ENCODE results near the gene TXNRD1.

The TXNRD1 gene

GRCh38 chr12:104294927-104295668 lies 79.5 kb downstream of the TXNRD1 start:
- TF ChIP-seq, protein P1, sequence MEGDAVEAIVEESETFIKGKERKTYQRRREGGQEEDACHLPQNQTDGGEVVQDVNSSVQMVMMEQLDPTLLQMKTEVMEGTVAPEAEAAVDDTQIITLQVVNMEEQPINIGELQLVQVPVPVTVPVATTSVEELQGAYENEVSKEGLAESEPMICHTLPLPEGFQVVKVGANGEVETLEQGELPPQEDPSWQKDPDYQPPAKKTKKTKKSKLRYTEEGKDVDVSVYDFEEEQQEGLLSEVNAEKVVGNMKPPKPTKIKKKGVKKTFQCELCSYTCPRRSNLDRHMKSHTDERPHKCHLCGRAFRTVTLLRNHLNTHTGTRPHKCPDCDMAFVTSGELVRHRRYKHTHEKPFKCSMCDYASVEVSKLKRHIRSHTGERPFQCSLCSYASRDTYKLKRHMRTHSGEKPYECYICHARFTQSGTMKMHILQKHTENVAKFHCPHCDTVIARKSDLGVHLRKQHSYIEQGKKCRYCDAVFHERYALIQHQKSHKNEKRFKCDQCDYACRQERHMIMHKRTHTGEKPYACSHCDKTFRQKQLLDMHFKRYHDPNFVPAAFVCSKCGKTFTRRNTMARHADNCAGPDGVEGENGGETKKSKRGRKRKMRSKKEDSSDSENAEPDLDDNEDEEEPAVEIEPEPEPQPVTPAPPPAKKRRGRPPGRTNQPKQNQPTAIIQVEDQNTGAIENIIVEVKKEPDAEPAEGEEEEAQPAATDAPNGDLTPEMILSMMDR (IDR thresholded peaks at IDR 0.05; ENCODE audit: insufficient read depth, low read length): no peak
- TF ChIP-seq GABPA (IDR thresholded peaks at IDR 0.05; ENCODE audit: low read depth): no peak
- no peak; the same call in 1 of the 2 replicates for TF ChIP-seq SPI1 (IDR thresholded peaks at IDR 0.05; ENCODE audit: borderline replicate concordance, low read depth)
- TF ChIP-seq POLR2AphosphoS5 (IDR thresholded peaks at IDR 0.05; ENCODE audit: low read depth): no peak
- TF ChIP-seq, protein P2, sequence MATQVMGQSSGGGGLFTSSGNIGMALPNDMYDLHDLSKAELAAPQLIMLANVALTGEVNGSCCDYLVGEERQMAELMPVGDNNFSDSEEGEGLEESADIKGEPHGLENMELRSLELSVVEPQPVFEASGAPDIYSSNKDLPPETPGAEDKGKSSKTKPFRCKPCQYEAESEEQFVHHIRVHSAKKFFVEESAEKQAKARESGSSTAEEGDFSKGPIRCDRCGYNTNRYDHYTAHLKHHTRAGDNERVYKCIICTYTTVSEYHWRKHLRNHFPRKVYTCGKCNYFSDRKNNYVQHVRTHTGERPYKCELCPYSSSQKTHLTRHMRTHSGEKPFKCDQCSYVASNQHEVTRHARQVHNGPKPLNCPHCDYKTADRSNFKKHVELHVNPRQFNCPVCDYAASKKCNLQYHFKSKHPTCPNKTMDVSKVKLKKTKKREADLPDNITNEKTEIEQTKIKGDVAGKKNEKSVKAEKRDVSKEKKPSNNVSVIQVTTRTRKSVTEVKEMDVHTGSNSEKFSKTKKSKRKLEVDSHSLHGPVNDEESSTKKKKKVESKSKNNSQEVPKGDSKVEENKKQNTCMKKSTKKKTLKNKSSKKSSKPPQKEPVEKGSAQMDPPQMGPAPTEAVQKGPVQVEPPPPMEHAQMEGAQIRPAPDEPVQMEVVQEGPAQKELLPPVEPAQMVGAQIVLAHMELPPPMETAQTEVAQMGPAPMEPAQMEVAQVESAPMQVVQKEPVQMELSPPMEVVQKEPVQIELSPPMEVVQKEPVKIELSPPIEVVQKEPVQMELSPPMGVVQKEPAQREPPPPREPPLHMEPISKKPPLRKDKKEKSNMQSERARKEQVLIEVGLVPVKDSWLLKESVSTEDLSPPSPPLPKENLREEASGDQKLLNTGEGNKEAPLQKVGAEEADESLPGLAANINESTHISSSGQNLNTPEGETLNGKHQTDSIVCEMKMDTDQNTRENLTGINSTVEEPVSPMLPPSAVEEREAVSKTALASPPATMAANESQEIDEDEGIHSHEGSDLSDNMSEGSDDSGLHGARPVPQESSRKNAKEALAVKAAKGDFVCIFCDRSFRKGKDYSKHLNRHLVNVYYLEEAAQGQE (IDR thresholded peaks at IDR 0.05; ENCODE audit: insufficient replicate concordance, low read depth): no peak
- H3K4me3 ChIP-seq (replicated peaks; ENCODE audit: insufficient read depth, low read length): no peak overlapping the region
- no peaks in the 10 kb centered on the region for H3K27me3 ChIP-seq (ENCODE audit: insufficient read depth, poor library complexity, severe bottlenecking)
- DNase-seq (ENCODE audit: low read depth in 1 of 2, low spot score in 1 of 2): no peak
- no peak overlapping the region for H3K27ac ChIP-seq (replicated peaks)

GRCh38 chr12:104295954-104296353 lies 80.4 kb downstream of the TXNRD1 start:
- Histone ChIP-seq H3K27ac (replicated peaks) (no peak overlapping the region), H3K27me3 (ENCODE audit: insufficient read depth, poor library complexity, severe bottlenecking) (no peaks in the 10 kb centered on the region), H3K4me3 (replicated peaks; ENCODE audit: insufficient read depth, low read length) (no peak overlapping the region)
- no peak for DNase-seq (ENCODE audit: low read depth in 1 of 2, low spot score in 1 of 2)
- TF ChIP-seq GABPA (IDR thresholded peaks at IDR 0.05; ENCODE audit: low read depth): no peak
- TF ChIP-seq, protein P2 (IDR thresholded peaks at IDR 0.05; ENCODE audit: insufficient replicate concordance, low read depth): no peak
- TF ChIP-seq SPI1 (IDR thresholded peaks at IDR 0.05; ENCODE audit: borderline replicate concordance, low read depth): no peak

GRCh38 chr12:104296718-104297117 lies 81.1 kb downstream of the TXNRD1 start:
- Histone ChIP-seq H3K4me3 (replicated peaks; ENCODE audit: insufficient read depth, low read length) (no peak overlapping the region), H3K27ac (replicated peaks) (no peak overlapping the region), H3K27me3 (ENCODE audit: insufficient read depth, poor library complexity, severe bottlenecking) (no peaks in the 10 kb centered on the region)
- TF ChIP-seq, protein P2 (IDR thresholded peaks at IDR 0.05; ENCODE audit: insufficient replicate concordance, low read depth): no peak
- TF ChIP-seq SPI1 (IDR thresholded peaks at IDR 0.05; ENCODE audit: borderline replicate concordance, low read depth) (no peak), POLR2AphosphoS5 (IDR thresholded peaks at IDR 0.05; ENCODE audit: low read depth) (no peak), GABPA (IDR thresholded peaks at IDR 0.05; ENCODE audit: low read depth) (no peak)
- TF ChIP-seq, protein P1 (IDR thresholded peaks at IDR 0.05; ENCODE audit: insufficient read depth, low read length): no peak
- DNase-seq (ENCODE audit: low read depth in 1 of 2, low spot score in 1 of 2): no peak

Data from HL-60 (cell line).